GM18505 (cell line): ENCODE data around the gene FANCC.

Experiments
- ATAC-seq: cut with Tn5 transposase; IDR thresholded peaks from one replicate; pipeline ENCODE4 v1.9.1; 2021; ENCODE audit not compliant: unreplicated experiment
- POLR2A ChIP-seq: IDR thresholded peaks from 4 replicates; pipeline ENCODE4 v1.6.1; 2011; ENCODE audit warnings: borderline replicate concordance; ENCODE audit not compliant: insufficient read depth, insufficient read length; ENCODE audit errors: extremely low read depth

FANCC gene

GRCh38 chr9:95110921-95111525 lies 206.5 kb downstream of the FANCC start:
- ATAC-seq = no peak
- TF ChIP-seq POLR2A = no peak

GRCh38 chr9:95109456-95109855 lies 208.1 kb downstream of the FANCC start:
- TF ChIP-seq POLR2A = no peak
- ATAC-seq = no peak

GRCh38 chr9:95108777-95109176 lies 208.7 kb downstream of the FANCC start:
- TF ChIP-seq POLR2A = no peak
- ATAC-seq = no peak

- no peak for TF ChIP-seq POLR2A
- no peak for ATAC-seq
Measured at GRCh38 chr9:95107976-95108375, 209.5 kb downstream of the FANCC start.

GRCh38 chr9:95107001-95107749 lies 210.3 kb downstream of the FANCC start:
- TF ChIP-seq POLR2A = no peak
- ATAC-seq = no peak

GRCh38 chr9:95105519-95106287 lies 211.8 kb downstream of the FANCC start:
- no peak for ATAC-seq
- TF ChIP-seq POLR2A = no peak

GRCh38 chr9:95104980-95105379 lies 212.5 kb downstream of the FANCC start:
- TF ChIP-seq POLR2A = no peak
- no peak for ATAC-seq

GRCh38 chr9:95104581-95104960 lies 212.9 kb downstream of the FANCC start:
- TF ChIP-seq POLR2A = no peak
- ATAC-seq = no peak

GRCh38 chr9:95103871-95104580 lies 213.5 kb downstream of the FANCC start:
- TF ChIP-seq POLR2A = no peak
- no peak for ATAC-seq

- ATAC-seq = no peak
- no peak for TF ChIP-seq POLR2A
Measured at GRCh38 chr9:95103281-95103771, 214.2 kb downstream of the FANCC start.

GRCh38 chr9:95102572-95102971 lies 214.9 kb downstream of the FANCC start:
- TF ChIP-seq POLR2A = no peak
- no peak for ATAC-seq

GRCh38 chr9:95102001-95102433 lies 215.5 kb downstream of the FANCC start:
- no peak for ATAC-seq

GRCh38 chr9:95101326-95101725 lies 216.2 kb downstream of the FANCC start:
- no peak for TF ChIP-seq POLR2A
- ATAC-seq = no peak

More at GRCh38 chr9:95102001-95102433, 215.5 kb downstream of the FANCC start:
- TF ChIP-seq POLR2A = no peak
